Fibroblast of lung (primary cell): ENCODE results near the gene SCAPER.

Experiments used
- EZH2 ChIP-seq: IDR thresholded peaks from 2 replicates; pipeline ENCODE4 v1.5.1; 2012; ENCODE audit warnings: low read length, control low read depth, mild to moderate bottlenecking; ENCODE audit errors: missing control alignments
- TF ChIP-seq, protein P1 (sequence below), 2 donors: IDR thresholded peaks in 1 of 2; conservative IDR thresholded peaks in 1 of 2; 1 replicate in 1 of 2; 2 replicates in 1 of 2; pipeline ENCODE4 v1.5.1; 2011 to 2012; ENCODE audit warnings: low read length in 2 of 2, control low read depth in 1 of 2, inconsistent platforms in 1 of 2, low read depth in 1 of 2, mild to moderate bottlenecking in 1 of 2

GRCh38 chr15:76467136-76467535 lies 438.0 kb downstream of the SCAPER start:
- TF ChIP-seq, protein P1, sequence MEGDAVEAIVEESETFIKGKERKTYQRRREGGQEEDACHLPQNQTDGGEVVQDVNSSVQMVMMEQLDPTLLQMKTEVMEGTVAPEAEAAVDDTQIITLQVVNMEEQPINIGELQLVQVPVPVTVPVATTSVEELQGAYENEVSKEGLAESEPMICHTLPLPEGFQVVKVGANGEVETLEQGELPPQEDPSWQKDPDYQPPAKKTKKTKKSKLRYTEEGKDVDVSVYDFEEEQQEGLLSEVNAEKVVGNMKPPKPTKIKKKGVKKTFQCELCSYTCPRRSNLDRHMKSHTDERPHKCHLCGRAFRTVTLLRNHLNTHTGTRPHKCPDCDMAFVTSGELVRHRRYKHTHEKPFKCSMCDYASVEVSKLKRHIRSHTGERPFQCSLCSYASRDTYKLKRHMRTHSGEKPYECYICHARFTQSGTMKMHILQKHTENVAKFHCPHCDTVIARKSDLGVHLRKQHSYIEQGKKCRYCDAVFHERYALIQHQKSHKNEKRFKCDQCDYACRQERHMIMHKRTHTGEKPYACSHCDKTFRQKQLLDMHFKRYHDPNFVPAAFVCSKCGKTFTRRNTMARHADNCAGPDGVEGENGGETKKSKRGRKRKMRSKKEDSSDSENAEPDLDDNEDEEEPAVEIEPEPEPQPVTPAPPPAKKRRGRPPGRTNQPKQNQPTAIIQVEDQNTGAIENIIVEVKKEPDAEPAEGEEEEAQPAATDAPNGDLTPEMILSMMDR (conservative IDR thresholded peaks at IDR 0.05 in 1 of 2, IDR thresholded peaks at IDR 0.05 in 1 of 2; ENCODE audit: low read depth in 1 of 2, low read length in 2 of 2) = no peak
- TF ChIP-seq EZH2 = no peak
